Fibroblast of skin of left quadriceps (primary cell): Measurements from ENCODE around the gene PPP3CA.

ENCODE experiments used
- DNase-seq, 2 experiments: peaks; one replicate each; pipeline ENCODE4 v3.0.0-alpha.2; 2013; ENCODE audit warnings: low read depth in 2 of 2

PPP3CA gene

GRCh38 chr4:101177154-101177553 is 170.2 kb downstream of the PPP3CA start:
- no peak for DNase-seq

GRCh38 chr4:101175896-101176676 is 171.2 kb downstream of the PPP3CA start:
- DNase-seq = no peak

- DNase-seq = no peak
These were observed 172.5 kb downstream of the PPP3CA start for GRCh38 chr4:101174679-101175345.

GRCh38 chr4:101172369-101172768 is 175.0 kb downstream of the PPP3CA start:
- no peak for DNase-seq

GRCh38 chr4:101171747-101172146 is 175.6 kb downstream of the PPP3CA start:
- DNase-seq = peak in 1 of 2 experiments; percentile 23

GRCh38 chr4:101169044-101170014 is 178.0 kb downstream of the PPP3CA start:
- DNase-seq = peak in 1 of 2 experiments; percentile 25

GRCh38 chr4:101163936-101164335 is 183.4 kb downstream of the PPP3CA start:
- no peak for DNase-seq

GRCh38 chr4:101162990-101163380 is 184.3 kb downstream of the PPP3CA start:
- no peak for DNase-seq

- no peak for DNase-seq
These were observed 186.3 kb downstream of the PPP3CA start for GRCh38 chr4:101160792-101161592.

GRCh38 chr4:101158507-101158906 is 188.8 kb downstream of the PPP3CA start:
- no peak for DNase-seq

GRCh38 chr4:101158134-101158482 is 189.2 kb downstream of the PPP3CA start:
- no peak for DNase-seq

- no peak for DNase-seq
These were observed 189.8 kb downstream of the PPP3CA start for GRCh38 chr4:101157415-101158133.

GRCh38 chr4:101156619-101157310 is 190.6 kb downstream of the PPP3CA start:
- no peak for DNase-seq

- DNase-seq = no peak
These were observed 191.4 kb downstream of the PPP3CA start for GRCh38 chr4:101155945-101156344.

- DNase-seq = peak in 1 of 2 experiments; percentile 21
These were observed 192.0 kb downstream of the PPP3CA start for GRCh38 chr4:101155368-101155767.

- DNase-seq = no peak
These were observed 193.7 kb downstream of the PPP3CA start for GRCh38 chr4:101153653-101154052.

- DNase-seq = no peak
These were observed 194.8 kb downstream of the PPP3CA start for GRCh38 chr4:101152521-101152920.

GRCh38 chr4:101148551-101148950 is 198.8 kb downstream of the PPP3CA start:
- no peak for DNase-seq

GRCh38 chr4:101147283-101147682 is 200.0 kb downstream of the PPP3CA start:
- DNase-seq = no peak

- DNase-seq = no peak
These were observed 202.3 kb downstream of the PPP3CA start for GRCh38 chr4:101145021-101145420.
